Measurements from ENCODE around the gene PLCH2. TPM values are rescaled to one million over a fixed set of nuclear protein-coding genes. Genes with fewer than 3 reads are reported as not detected.

The PLCH2 gene
- total RNA-seq, 2 experiments from 2014 or later = 32.7 to 33.8 TPM

- CTCF ChIA-PET = no interaction called here
- H3K4me3 Mint-ChIP-seq = no peak overlapping the region
- no peak overlapping the region for H3K27ac Mint-ChIP-seq
- peaks cover 17% of the 10 kb centered on the region for H3K4me1 Mint-ChIP-seq
- no peaks in the 10 kb centered on the region for H3K36me3 Mint-ChIP-seq (ENCODE audit: low read depth)
- POLR2A ChIA-PET = interaction anchor here (0.8 to 4.2 kb wide), 3 partner anchors 13 to 95 kb away, joined by 3 to 13 read pairs (median 3); no protein-coding TSS in a partner anchor
- H3K9me3 Mint-ChIP-seq = no peaks in the 10 kb centered on the region
- no peak for DNase-seq
- H3K27me3 Mint-ChIP-seq = no peaks in the 10 kb centered on the region
Observed at GRCh38 chr1:2502210-2502609, 26.1 kb downstream of the PLCH2 start.

GRCh38 chr1:2502661-2503553 lies 26.8 kb downstream of the PLCH2 start:
- ChIA-PET CTCF (no interaction called here), POLR2A (interaction anchor here (4.2 kb wide), 1 partner anchor 45 kb away, joined by 13 read pairs; no protein-coding TSS in a partner anchor)
- H3K4me1 Mint-ChIP-seq = peaks cover 17% of the 10 kb centered on the region
- no peaks in the 10 kb centered on the region for H3K9me3 Mint-ChIP-seq
- no peak for DNase-seq
- no peak overlapping the region for H3K4me3 Mint-ChIP-seq
- H3K27me3 Mint-ChIP-seq = no peaks in the 10 kb centered on the region
- H3K36me3 Mint-ChIP-seq (ENCODE audit: low read depth) = no peaks in the 10 kb centered on the region
- H3K27ac Mint-ChIP-seq = no peak overlapping the region

GRCh38 chr1:2503554-2504224 lies 27.6 kb downstream of the PLCH2 start:
- Mint-ChIP-seq H3K27me3 (no peaks in the 10 kb centered on the region), H3K36me3 (ENCODE audit: low read depth) (peaks cover 7% of the 10 kb centered on the region), H3K4me3 (no peak overlapping the region), H3K4me1 (peaks cover 17% of the 10 kb centered on the region), H3K9me3 (no peaks in the 10 kb centered on the region), H3K27ac (no peak overlapping the region)
- ChIA-PET POLR2A (interaction anchor here (0.7 to 4.2 kb wide), 2 partner anchors 10 to 44 kb away, joined by 3 to 13 read pairs; no protein-coding TSS in a partner anchor), CTCF (no interaction called here)
- DNase-seq = no peak

- no peak for DNase-seq
- Mint-ChIP-seq H3K27me3 (no peaks in the 10 kb centered on the region), H3K27ac (no peak overlapping the region), H3K9me3 (no peaks in the 10 kb centered on the region), H3K4me1 (peaks cover 13% of the 10 kb centered on the region), H3K36me3 (ENCODE audit: low read depth) (peaks cover 13% of the 10 kb centered on the region), H3K4me3 (no peak overlapping the region)
- ChIA-PET POLR2A (interaction anchor here (0.7 kb wide), 1 partner anchor 11 kb away, joined by 3 read pairs; no protein-coding TSS in a partner anchor), CTCF (no interaction called here)
Observed at GRCh38 chr1:2504225-2504948, 28.3 kb downstream of the PLCH2 start.

GRCh38 chr1:2504949-2505272 lies 28.8 kb downstream of the PLCH2 start:
- no peak overlapping the region for H3K4me3 Mint-ChIP-seq
- ChIA-PET POLR2A (no interaction called here), CTCF (no interaction called here)
- no peak for DNase-seq
- no peaks in the 10 kb centered on the region for H3K9me3 Mint-ChIP-seq
- H3K27me3 Mint-ChIP-seq = no peaks in the 10 kb centered on the region
- H3K27ac Mint-ChIP-seq = no peak overlapping the region
- H3K4me1 Mint-ChIP-seq = peaks cover 8% of the 10 kb centered on the region
- H3K36me3 Mint-ChIP-seq (ENCODE audit: low read depth) = peaks cover 16% of the 10 kb centered on the region

- H3K4me1 Mint-ChIP-seq = peaks cover 2% of the 10 kb centered on the region
- H3K9me3 Mint-ChIP-seq = no peaks in the 10 kb centered on the region
- ChIA-PET POLR2A (interaction anchor here (1.2 kb wide), 1 partner anchor 19 kb away, joined by 5 read pairs; no protein-coding TSS in a partner anchor), CTCF (no interaction called here)
- no peak overlapping the region for H3K4me3 Mint-ChIP-seq
- no peak overlapping the region for H3K27ac Mint-ChIP-seq
- H3K27me3 Mint-ChIP-seq = no peaks in the 10 kb centered on the region
- peaks cover 16% of the 10 kb centered on the region for H3K36me3 Mint-ChIP-seq (ENCODE audit: low read depth)
- DNase-seq = no peak
Observed at GRCh38 chr1:2505461-2505994, 29.4 kb downstream of the PLCH2 start.

- CTCF ChIA-PET = no interaction called here
- Mint-ChIP-seq H3K4me1 (no peaks in the 10 kb centered on the region), H3K4me3 (no peak overlapping the region), H3K27me3 (no peaks in the 10 kb centered on the region), H3K27ac (no peak overlapping the region), H3K36me3 (ENCODE audit: low read depth) (peaks cover 16% of the 10 kb centered on the region), H3K9me3 (no peaks in the 10 kb centered on the region)
- DNase-seq = no peak
- POLR2A ChIA-PET = interaction anchor here (0.7 to 1.6 kb wide), 6 partner anchors 9 to 115 kb away, joined by 3 to 8 read pairs (median 3); partner anchors contain the start of genes MORN1 and RER1
Observed at GRCh38 chr1:2506007-2506860, 30.1 kb downstream of the PLCH2 start.

- POLR2A ChIA-PET = interaction anchor here (0.7 to 1.6 kb wide), 6 partner anchors 9 to 115 kb away, joined by 3 to 8 read pairs (median 4); partner anchors contain the start of genes MORN1 and RER1
- CTCF ChIA-PET = no interaction called here
- Mint-ChIP-seq H3K27me3 (no peaks in the 10 kb centered on the region), H3K36me3 (ENCODE audit: low read depth) (peaks cover 21% of the 10 kb centered on the region), H3K4me1 (no peaks in the 10 kb centered on the region), H3K4me3 (no peak overlapping the region), H3K9me3 (no peaks in the 10 kb centered on the region), H3K27ac (no peak overlapping the region)
- DNase-seq = no peak
Observed at GRCh38 chr1:2506901-2507565, 30.9 kb downstream of the PLCH2 start.

GRCh38 chr1:2507744-2508155 lies 31.7 kb downstream of the PLCH2 start:
- Mint-ChIP-seq H3K9me3 (no peaks in the 10 kb centered on the region), H3K36me3 (ENCODE audit: low read depth) (peaks cover 21% of the 10 kb centered on the region), H3K4me1 (no peaks in the 10 kb centered on the region), H3K27ac (no peak overlapping the region), H3K4me3 (no peak overlapping the region), H3K27me3 (no peaks in the 10 kb centered on the region)
- DNase-seq = no peak
- ChIA-PET POLR2A (interaction anchor here (0.8 to 1.6 kb wide), 3 partner anchors 9 to 40 kb away, joined by 3 to 8 read pairs (median 4); no protein-coding TSS in a partner anchor), CTCF (no interaction called here)

GRCh38 chr1:2508180-2508579 lies 32.1 kb downstream of the PLCH2 start:
- no peaks in the 10 kb centered on the region for H3K9me3 Mint-ChIP-seq
- H3K4me1 Mint-ChIP-seq = no peaks in the 10 kb centered on the region
- H3K27me3 Mint-ChIP-seq = no peaks in the 10 kb centered on the region
- peaks cover 21% of the 10 kb centered on the region for H3K36me3 Mint-ChIP-seq (ENCODE audit: low read depth)
- ChIA-PET CTCF (no interaction called here), POLR2A (no interaction called here)
- H3K4me3 Mint-ChIP-seq = no peak overlapping the region
- no peak overlapping the region for H3K27ac Mint-ChIP-seq
- no peak for DNase-seq

GRCh38 chr1:2508751-2509150 lies 32.7 kb downstream of the PLCH2 start:
- Mint-ChIP-seq H3K4me3 (no peak overlapping the region), H3K27ac (no peak overlapping the region), H3K4me1 (no peaks in the 10 kb centered on the region), H3K36me3 (ENCODE audit: low read depth) (peaks cover 24% of the 10 kb centered on the region), H3K27me3 (no peaks in the 10 kb centered on the region), H3K9me3 (no peaks in the 10 kb centered on the region)
- DNase-seq = no peak
- ChIA-PET POLR2A (interaction anchor here (1.0 kb wide), 1 partner anchor 15 kb away, joined by 3 read pairs; no protein-coding TSS in a partner anchor), CTCF (no interaction called here)
